AG04449 (cell line): ENCODE measurements around the gene PALMD.
A peak's percentile ranks its signal among the peaks of the same experiment; 100 is the strongest.

ENCODE experiments used
- CTCF ChIA-PET: fragments of 350-600 bp; formaldehyde crosslinking; extraction: SDS; loops from one replicate; lab custom pipeline; 2021; ENCODE audit warnings: antibody characterized with exemption; lab: Yijun Ruan, JAX
- POLR2A ChIA-PET: fragments of 400-600, 350-600 bp; formaldehyde crosslinking; extraction: SDS; loops from one replicate; lab custom pipeline; 2020; ENCODE audit warnings: antibody characterized with exemption, inconsistent platforms; lab: Yijun Ruan, JAX
- DNase-seq: peaks from one replicate; pipeline ENCODE4 v3.0.0-alpha.2; 2010; ENCODE audit warnings: low read depth, low spot score
- H3K4me3 ChIP-seq: 2 replicates; pipeline ENCODE4 v1.5.1; 2011; ENCODE audit warnings: low read depth, mild to moderate bottlenecking, control low read depth, low read length
- TF ChIP-seq, protein P1 (sequence below): IDR thresholded peaks from one replicate; pipeline ENCODE4 v1.5.1; 2011; ENCODE audit warnings: mild to moderate bottlenecking, moderate library complexity, low read length, control low read depth, inconsistent platforms; ENCODE audit not compliant: insufficient read depth; ENCODE audit errors: missing control alignments

Gene PALMD

DNA sequence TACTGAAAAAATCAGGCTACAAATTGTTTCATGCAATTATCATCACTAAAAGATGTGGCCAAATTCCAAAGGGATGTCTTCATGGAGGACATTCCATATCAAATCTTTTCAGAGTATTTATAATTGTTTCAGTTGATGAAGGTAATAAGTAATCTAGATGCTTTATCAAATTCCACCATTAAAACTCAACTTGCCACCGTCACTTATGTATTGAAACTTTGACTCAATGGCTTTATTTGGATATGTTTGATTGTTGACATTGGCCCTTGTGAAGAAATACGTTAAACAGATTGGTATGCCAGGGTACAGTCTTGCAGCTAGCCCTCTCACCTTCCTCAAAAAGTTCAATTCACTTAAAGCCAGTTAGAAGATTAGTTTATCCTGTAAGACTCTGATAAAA is 32.2 kb upstream of the PALMD start:
- peak; percentile 46 for DNase-seq
- ChIA-PET CTCF (no interaction called here), POLR2A (no interaction called here)
- H3K4me3 ChIP-seq = no peak overlapping the region
- TF ChIP-seq, protein P1, sequence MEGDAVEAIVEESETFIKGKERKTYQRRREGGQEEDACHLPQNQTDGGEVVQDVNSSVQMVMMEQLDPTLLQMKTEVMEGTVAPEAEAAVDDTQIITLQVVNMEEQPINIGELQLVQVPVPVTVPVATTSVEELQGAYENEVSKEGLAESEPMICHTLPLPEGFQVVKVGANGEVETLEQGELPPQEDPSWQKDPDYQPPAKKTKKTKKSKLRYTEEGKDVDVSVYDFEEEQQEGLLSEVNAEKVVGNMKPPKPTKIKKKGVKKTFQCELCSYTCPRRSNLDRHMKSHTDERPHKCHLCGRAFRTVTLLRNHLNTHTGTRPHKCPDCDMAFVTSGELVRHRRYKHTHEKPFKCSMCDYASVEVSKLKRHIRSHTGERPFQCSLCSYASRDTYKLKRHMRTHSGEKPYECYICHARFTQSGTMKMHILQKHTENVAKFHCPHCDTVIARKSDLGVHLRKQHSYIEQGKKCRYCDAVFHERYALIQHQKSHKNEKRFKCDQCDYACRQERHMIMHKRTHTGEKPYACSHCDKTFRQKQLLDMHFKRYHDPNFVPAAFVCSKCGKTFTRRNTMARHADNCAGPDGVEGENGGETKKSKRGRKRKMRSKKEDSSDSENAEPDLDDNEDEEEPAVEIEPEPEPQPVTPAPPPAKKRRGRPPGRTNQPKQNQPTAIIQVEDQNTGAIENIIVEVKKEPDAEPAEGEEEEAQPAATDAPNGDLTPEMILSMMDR = no peak

DNA sequence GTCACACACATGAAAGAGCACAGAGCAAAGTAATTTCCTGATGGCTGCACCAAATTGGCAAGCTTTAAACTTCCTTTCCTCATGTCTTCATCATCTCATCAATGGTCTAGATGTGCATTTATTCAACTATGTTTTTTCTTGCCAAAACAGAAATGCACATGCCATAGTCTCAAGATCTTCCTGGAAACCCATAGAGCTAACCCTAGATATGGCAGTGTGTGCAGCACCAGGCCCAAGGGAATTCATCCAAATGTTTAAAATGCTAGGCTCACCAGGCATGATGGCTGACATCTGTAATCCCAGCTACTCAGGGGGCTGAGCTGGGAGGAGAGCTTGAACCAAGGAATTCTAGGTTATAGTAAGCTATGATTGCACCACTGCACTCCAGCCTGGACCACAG is 31.2 kb upstream of the PALMD start:
- DNase-seq = no peak
- CTCF ChIA-PET = no interaction called here
- no peak overlapping the region for H3K4me3 ChIP-seq
- POLR2A ChIA-PET = no interaction called here
- TF ChIP-seq, protein P1 = no peak

- POLR2A ChIA-PET = no interaction called here
- CTCF ChIA-PET = no interaction called here
Measured at GRCh38 chr1:99619583-99619982, 26.3 kb upstream of the PALMD start.

GRCh38 chr1:99621340-99621901 is 24.5 kb upstream of the PALMD start:
- no peak for DNase-seq
- POLR2A ChIA-PET = no interaction called here
- CTCF ChIA-PET = interaction anchor here (1.2 to 1.4 kb wide), 2 partner anchors 10 to 17 kb away, joined by 3 to 4 read pairs; no protein-coding TSS in a partner anchor

More at GRCh38 chr1:99619583-99619982, 26.3 kb upstream of the PALMD start:
- no peak for DNase-seq
- H3K4me3 ChIP-seq = no peak overlapping the region
- TF ChIP-seq, protein P1 = no peak

GRCh38 chr1:99622702-99623347 is 23.1 kb upstream of the PALMD start:
- TF ChIP-seq, protein P1 = no peak
- no peak overlapping the region for H3K4me3 ChIP-seq
- ChIA-PET CTCF (interaction anchor here (1.2 kb wide), 2 partner anchors 11 to 87 kb away, joined by 5 read pairs; no protein-coding TSS in a partner anchor), POLR2A (no interaction called here)
- no peak for DNase-seq

More at GRCh38 chr1:99621340-99621901, 24.5 kb upstream of the PALMD start:
- no peak overlapping the region for H3K4me3 ChIP-seq
- TF ChIP-seq, protein P1 = no peak

- ChIA-PET POLR2A (no interaction called here), CTCF (interaction anchor here (1.2 kb wide), 2 partner anchors 10 to 86 kb away, joined by 5 read pairs; no protein-coding TSS in a partner anchor)
- H3K4me3 ChIP-seq = no peak overlapping the region
- DNase-seq = no peak
- TF ChIP-seq, protein P1 = no peak
Measured at GRCh38 chr1:99623554-99623953, 22.4 kb upstream of the PALMD start.
